ENCODE results near the gene EVC. TPM values are rescaled to one million over a fixed set of nuclear protein-coding genes. Genes with fewer than 3 reads are reported as not detected.
A peak's percentile ranks its signal among the peaks of the same experiment; 100 is the strongest.

EVC gene
- total and polyA plus RNA-seq, 4 donors = 9.3 to 58.2 (median 25.0) TPM

GRCh38 chr4:5798462-5798861 lies 87.5 kb downstream of the EVC start:
- no peaks in the 10 kb centered on the region for H3K27me3 ChIP-seq (ENCODE audit: control insufficient read depth in 1 of 2, insufficient read depth in 2 of 2, low read length in 1 of 2)
- no peak overlapping the region for H3K4me3 ChIP-seq (ENCODE audit: low read length in 2 of 2)
- ATAC-seq (ENCODE audit: low FRiP score) (peak; percentile 20), DNase-seq (peak in 1 of 2 donors; percentile 62)
- intact Hi-C loops (cut with DNase I) = no loop called here
- H3K36me3 ChIP-seq (ENCODE audit: control insufficient read depth in 1 of 2, insufficient read depth in 2 of 2, low read length in 1 of 2) = peaks cover 3 to 5% of the 10 kb centered on the region in 2 donors
- H3K27ac ChIP-seq (ENCODE audit: low read depth in 1 of 2, low read length in 2 of 2) = no peak overlapping the region
- no peaks in the 10 kb centered on the region for H3K4me1 ChIP-seq (ENCODE audit: control insufficient read depth in 1 of 2, insufficient read depth in 2 of 2, low read length in 2 of 2)
- 51 to 52% methylated on average over 11 of the region's 11 CpGs for WGBS, 2 donors
- no peaks in the 10 kb centered on the region for H3K9me3 ChIP-seq (ENCODE audit: control insufficient read depth, low read length)

GRCh38 chr4:5798946-5799345 lies 87.9 kb downstream of the EVC start:
- WGBS, 2 donors = 92% methylated on average over 11 of the region's 11 CpGs
- H3K27ac ChIP-seq (ENCODE audit: low read depth in 1 of 2, low read length in 2 of 2) = no peak overlapping the region
- ATAC-seq (ENCODE audit: low FRiP score) (no peak), DNase-seq (no peak)
- H3K4me1 ChIP-seq (ENCODE audit: control insufficient read depth in 1 of 2, insufficient read depth in 2 of 2, low read length in 2 of 2) = no peaks in the 10 kb centered on the region
- H3K27me3 ChIP-seq (ENCODE audit: control insufficient read depth in 1 of 2, insufficient read depth in 2 of 2, low read length in 1 of 2) = no peaks in the 10 kb centered on the region
- H3K36me3 ChIP-seq (ENCODE audit: control insufficient read depth in 1 of 2, insufficient read depth in 2 of 2, low read length in 1 of 2) = peaks cover 3 to 5% of the 10 kb centered on the region in 2 donors
- H3K9me3 ChIP-seq (ENCODE audit: control insufficient read depth, low read length) = no peaks in the 10 kb centered on the region
- H3K4me3 ChIP-seq (ENCODE audit: low read length in 2 of 2) = no peak overlapping the region
- intact Hi-C loops (cut with DNase I) = no loop called here

GRCh38 chr4:5799406-5799805 lies 88.4 kb downstream of the EVC start:
- ATAC-seq (ENCODE audit: low FRiP score) = no peak
- Histone ChIP-seq H3K27ac (ENCODE audit: low read depth in 1 of 2, low read length in 2 of 2) (no peak overlapping the region), H3K36me3 (ENCODE audit: control insufficient read depth in 1 of 2, insufficient read depth in 2 of 2, low read length in 1 of 2) (peaks cover 3 to 5% of the 10 kb centered on the region in 2 donors), H3K4me3 (ENCODE audit: low read length in 2 of 2) (no peak overlapping the region), H3K27me3 (ENCODE audit: control insufficient read depth in 1 of 2, insufficient read depth in 2 of 2, low read length in 1 of 2) (no peaks in the 10 kb centered on the region), H3K4me1 (ENCODE audit: control insufficient read depth in 1 of 2, insufficient read depth in 2 of 2, low read length in 2 of 2) (no peaks in the 10 kb centered on the region), H3K9me3 (ENCODE audit: control insufficient read depth, low read length) (no peaks in the 10 kb centered on the region)
- intact Hi-C loops (cut with DNase I) = no loop called here
- no peak for DNase-seq
- WGBS, 2 donors = 86% methylated on average over 11 of the region's 11 CpGs

- ATAC-seq (ENCODE audit: low FRiP score) (no peak), DNase-seq (no peak)
- H3K4me3 ChIP-seq (ENCODE audit: low read length in 2 of 2) = no peak overlapping the region
- WGBS, 2 donors = 93 to 94% methylated on average over 10 of the region's 10 CpGs
- no peaks in the 10 kb centered on the region for H3K9me3 ChIP-seq (ENCODE audit: control insufficient read depth, low read length)
- intact Hi-C loops (cut with DNase I) = no loop called here
- H3K36me3 ChIP-seq (ENCODE audit: control insufficient read depth in 1 of 2, insufficient read depth in 2 of 2, low read length in 1 of 2) = peaks cover 3 to 6% of the 10 kb centered on the region in 2 donors
- no peak overlapping the region for H3K27ac ChIP-seq (ENCODE audit: low read depth in 1 of 2, low read length in 2 of 2)
- H3K4me1 ChIP-seq (ENCODE audit: control insufficient read depth in 1 of 2, insufficient read depth in 2 of 2, low read length in 2 of 2) = no peaks in the 10 kb centered on the region
- no peaks in the 10 kb centered on the region for H3K27me3 ChIP-seq (ENCODE audit: control insufficient read depth in 1 of 2, insufficient read depth in 2 of 2, low read length in 1 of 2)
Observed at GRCh38 chr4:5800496-5800895, 89.5 kb downstream of the EVC start.

- H3K27ac ChIP-seq (ENCODE audit: low read depth in 1 of 2, low read length in 2 of 2) = no peak overlapping the region
- 88 to 93% methylated on average over 13 of the region's 13 CpGs for WGBS, 2 donors
- H3K4me1 ChIP-seq (ENCODE audit: control insufficient read depth in 1 of 2, insufficient read depth in 2 of 2, low read length in 2 of 2) = no peaks in the 10 kb centered on the region
- no peaks in the 10 kb centered on the region for H3K9me3 ChIP-seq (ENCODE audit: control insufficient read depth, low read length)
- DNase-seq = no peak
- H3K36me3 ChIP-seq (ENCODE audit: control insufficient read depth in 1 of 2, insufficient read depth in 2 of 2, low read length in 1 of 2) = peaks cover 0 to 6% of the 10 kb centered on the region in 2 donors
- intact Hi-C loops (cut with DNase I) = no loop called here
- ATAC-seq (ENCODE audit: low FRiP score) = no peak
- H3K27me3 ChIP-seq (ENCODE audit: control insufficient read depth in 1 of 2, insufficient read depth in 2 of 2, low read length in 1 of 2) = no peaks in the 10 kb centered on the region
- no peak overlapping the region for H3K4me3 ChIP-seq (ENCODE audit: low read length in 2 of 2)
Observed at GRCh38 chr4:5801696-5802095, 90.7 kb downstream of the EVC start.

GRCh38 chr4:5802565-5802964 lies 91.6 kb downstream of the EVC start:
- H3K27ac ChIP-seq (ENCODE audit: low read depth in 1 of 2, low read length in 2 of 2) = no peak overlapping the region
- H3K4me3 ChIP-seq (ENCODE audit: low read length in 2 of 2) = no peak overlapping the region
- intact Hi-C loops (cut with DNase I) = no loop called here
- no peaks in the 10 kb centered on the region for H3K4me1 ChIP-seq (ENCODE audit: control insufficient read depth in 1 of 2, insufficient read depth in 2 of 2, low read length in 2 of 2)
- 93 to 96% methylated on average over 12 of the region's 12 CpGs for WGBS, 2 donors
- DNase-seq (no peak), ATAC-seq (ENCODE audit: low FRiP score) (no peak)
- no peaks in the 10 kb centered on the region for H3K9me3 ChIP-seq (ENCODE audit: control insufficient read depth, low read length)
- H3K36me3 ChIP-seq (ENCODE audit: control insufficient read depth in 1 of 2, insufficient read depth in 2 of 2, low read length in 1 of 2) = peaks cover under 1 to 4% of the 10 kb centered on the region in 2 donors
- H3K27me3 ChIP-seq (ENCODE audit: control insufficient read depth in 1 of 2, insufficient read depth in 2 of 2, low read length in 1 of 2) = no peaks in the 10 kb centered on the region

- Histone ChIP-seq H3K4me3 (ENCODE audit: low read length in 2 of 2) (no peak overlapping the region), H3K36me3 (ENCODE audit: control insufficient read depth in 1 of 2, insufficient read depth in 2 of 2, low read length in 1 of 2) (peaks cover 3 to 15% of the 10 kb centered on the region in 2 donors), H3K9me3 (ENCODE audit: control insufficient read depth, low read length) (no peaks in the 10 kb centered on the region), H3K27ac (ENCODE audit: low read depth in 1 of 2, low read length in 2 of 2) (no peak overlapping the region), H3K4me1 (ENCODE audit: control insufficient read depth in 1 of 2, insufficient read depth in 2 of 2, low read length in 2 of 2) (no peaks in the 10 kb centered on the region), H3K27me3 (ENCODE audit: control insufficient read depth in 1 of 2, insufficient read depth in 2 of 2, low read length in 1 of 2) (no peaks in the 10 kb centered on the region)
- intact Hi-C loops (cut with DNase I) = no loop called here
- peak in 1 of 2 donors; percentile 46 for DNase-seq
- 90 to 91% methylated on average over 14 of the region's 14 CpGs for WGBS, 2 donors
- ATAC-seq (ENCODE audit: low FRiP score) = no peak
Observed at GRCh38 chr4:5804656-5805055, 93.7 kb downstream of the EVC start.

GRCh38 chr4:5805270-5805669 lies 94.3 kb downstream of the EVC start:
- 91 to 94% methylated on average over 11 of the region's 11 CpGs for WGBS, 2 donors

GRCh38 chr4:5808081-5808741 lies 97.2 kb downstream of the EVC start:
- peaks cover 11 to 14% of the 10 kb centered on the region in 2 donors for H3K36me3 ChIP-seq (ENCODE audit: control insufficient read depth in 1 of 2, insufficient read depth in 2 of 2, low read length in 1 of 2)
- no peak for ATAC-seq (ENCODE audit: low FRiP score)

More at GRCh38 chr4:5805270-5805669, 94.3 kb downstream of the EVC start:
- no peaks in the 10 kb centered on the region for H3K27me3 ChIP-seq (ENCODE audit: control insufficient read depth in 1 of 2, insufficient read depth in 2 of 2, low read length in 1 of 2)
- no peak for ATAC-seq (ENCODE audit: low FRiP score)
- H3K27ac ChIP-seq (ENCODE audit: low read depth in 1 of 2, low read length in 2 of 2) = no peak overlapping the region
- H3K4me3 ChIP-seq (ENCODE audit: low read length in 2 of 2) = no peak overlapping the region
- peaks cover 8 to 15% of the 10 kb centered on the region in 2 donors for H3K36me3 ChIP-seq (ENCODE audit: control insufficient read depth in 1 of 2, insufficient read depth in 2 of 2, low read length in 1 of 2)
- DNase-seq = no peak
- H3K4me1 ChIP-seq (ENCODE audit: control insufficient read depth in 1 of 2, insufficient read depth in 2 of 2, low read length in 2 of 2) = no peaks in the 10 kb centered on the region
- intact Hi-C loops (cut with DNase I) = no loop called here
- no peaks in the 10 kb centered on the region for H3K9me3 ChIP-seq (ENCODE audit: control insufficient read depth, low read length)

More at GRCh38 chr4:5808081-5808741, 97.2 kb downstream of the EVC start:
- no peak for DNase-seq
- intact Hi-C loops (cut with DNase I) = no loop called here
- Histone ChIP-seq H3K27ac (ENCODE audit: low read depth in 1 of 2, low read length in 2 of 2) (no peak overlapping the region), H3K4me3 (ENCODE audit: low read length in 2 of 2) (no peak overlapping the region), H3K9me3 (ENCODE audit: control insufficient read depth, low read length) (no peaks in the 10 kb centered on the region), H3K27me3 (ENCODE audit: control insufficient read depth in 1 of 2, insufficient read depth in 2 of 2, low read length in 1 of 2) (no peaks in the 10 kb centered on the region), H3K4me1 (ENCODE audit: control insufficient read depth in 1 of 2, insufficient read depth in 2 of 2, low read length in 2 of 2) (no peaks in the 10 kb centered on the region)
- WGBS, 2 donors = 78 to 79% methylated on average over 10 of the region's 10 CpGs
